ENCODE data around the gene TMEFF2. TPM values are rescaled to one million over a fixed set of nuclear protein-coding genes. Genes with fewer than 3 reads are reported as not detected.
A peak's percentile ranks its signal among the peaks of the same experiment; 100 is the strongest.

TMEFF2 gene
- total RNA-seq, result not detected in 2 replicates

DNA sequence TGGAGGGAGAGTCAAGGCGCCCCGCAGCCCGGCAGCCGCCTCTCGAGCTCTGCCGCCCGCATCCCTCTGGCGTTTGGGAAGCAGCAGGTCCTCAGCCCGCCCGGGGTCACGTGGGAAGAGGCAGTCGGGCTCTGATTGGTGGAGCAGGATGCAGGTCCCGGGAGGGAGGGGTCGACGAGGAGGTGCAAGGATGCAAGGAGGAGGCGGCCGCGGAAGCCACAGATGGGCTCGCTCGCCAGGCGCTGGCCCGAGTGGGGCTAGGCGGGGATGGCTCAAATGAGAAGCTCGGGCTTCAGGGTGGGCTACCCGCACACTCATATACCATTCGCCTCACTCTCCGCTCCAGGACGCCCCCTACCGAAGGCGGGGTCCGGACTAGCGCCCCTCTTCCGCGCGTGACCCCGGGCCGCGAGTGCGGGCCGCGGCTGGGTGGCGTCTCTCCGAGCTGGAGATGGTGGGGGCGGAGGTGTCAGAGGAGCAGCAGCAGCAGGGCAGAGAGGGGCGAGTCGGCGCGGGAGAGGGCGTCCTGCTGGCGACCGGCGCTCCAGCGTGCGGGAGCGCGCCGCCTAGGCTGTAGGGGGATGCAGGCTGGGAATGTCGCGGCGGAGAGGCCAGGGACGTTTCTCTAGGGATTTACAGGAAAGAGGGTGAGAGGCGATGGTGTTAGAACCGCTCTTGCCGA, at the start of gene TMEFF2:
Gene TMEFF2 (minus strand): TSS at position 68 of the 682 bp plus-strand sequence. CDS start 409 bp downstream, outside the sequence.
- peak in 1 of 2 donors; percentile 33 for DNase-seq (ENCODE audit: low read depth in 2 of 2)

- DNase-seq (ENCODE audit: low read depth in 2 of 2), result no peak
Observed at GRCh38 chr2:192243488-192243887, 48.8 kb upstream of the TMEFF2 start.

DNA sequence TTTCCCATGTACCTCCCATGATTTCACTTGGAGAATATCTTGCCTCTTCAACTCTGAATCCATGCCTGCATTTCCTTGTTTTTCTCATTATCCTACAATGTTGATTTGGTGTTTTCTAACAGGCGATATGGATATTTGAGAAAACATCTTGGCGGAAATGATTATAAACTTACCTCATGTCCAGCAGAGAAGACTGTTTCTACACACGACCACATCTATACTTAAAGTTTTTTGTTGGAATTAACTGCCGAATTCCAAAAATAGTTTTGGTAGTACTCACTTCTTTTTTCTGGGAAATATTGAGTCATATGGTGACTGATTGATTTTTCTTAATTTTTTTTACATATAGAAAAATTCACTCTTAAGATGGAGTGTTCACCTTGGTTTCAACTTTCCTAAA, 41.4 kb upstream of the TMEFF2 start:
- DNase-seq (ENCODE audit: low read depth in 2 of 2), result no peak

DNA sequence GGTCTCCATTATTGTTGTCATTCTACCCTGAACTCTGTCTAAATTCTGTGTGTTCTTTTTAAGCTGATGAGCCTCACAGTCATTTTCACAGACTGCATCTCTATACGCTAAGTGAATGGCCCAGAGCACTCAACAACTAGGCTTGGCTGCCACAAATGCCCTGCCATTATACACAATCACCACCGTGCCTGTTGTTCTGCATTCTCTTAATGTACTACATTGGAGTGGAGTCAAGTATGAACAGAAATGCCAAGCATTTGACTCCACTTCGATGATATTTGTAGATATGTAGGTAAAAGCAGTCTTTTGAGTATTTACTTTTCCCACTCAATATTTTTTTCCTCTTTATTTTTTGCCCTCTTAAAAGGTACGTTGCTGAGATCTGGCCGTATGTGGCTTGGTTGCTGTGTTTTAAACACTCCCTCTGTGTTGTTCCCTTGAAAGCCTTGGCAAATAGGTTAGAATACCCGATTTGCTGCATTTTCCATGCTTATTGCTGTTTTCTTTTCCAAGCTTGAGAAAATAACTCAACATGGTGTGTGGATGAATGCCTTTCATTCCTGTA, 36.2 kb upstream of the TMEFF2 start:
- no peak for DNase-seq (ENCODE audit: low read depth in 2 of 2)

DNA sequence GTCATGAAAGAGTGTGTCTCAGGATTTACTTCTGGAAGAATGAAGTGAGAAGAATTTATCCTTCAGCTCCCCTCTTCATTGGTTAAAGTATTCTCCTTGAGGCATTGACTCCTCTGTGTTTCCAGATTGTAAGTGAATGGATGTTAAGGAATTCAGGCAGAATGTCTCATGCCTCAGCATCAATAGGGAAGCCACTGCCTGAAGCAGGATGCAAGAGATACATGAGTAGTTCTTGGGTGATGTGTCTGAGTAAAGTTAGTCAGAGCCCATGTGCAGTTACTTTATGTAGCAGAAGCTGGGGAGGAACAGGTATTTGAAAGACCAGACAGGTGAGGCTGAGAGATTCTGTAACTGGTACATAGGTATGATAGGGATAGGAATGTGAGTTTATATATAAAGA, 34.0 kb upstream of the TMEFF2 start:
- DNase-seq (ENCODE audit: low read depth in 2 of 2), result no peak

DNA sequence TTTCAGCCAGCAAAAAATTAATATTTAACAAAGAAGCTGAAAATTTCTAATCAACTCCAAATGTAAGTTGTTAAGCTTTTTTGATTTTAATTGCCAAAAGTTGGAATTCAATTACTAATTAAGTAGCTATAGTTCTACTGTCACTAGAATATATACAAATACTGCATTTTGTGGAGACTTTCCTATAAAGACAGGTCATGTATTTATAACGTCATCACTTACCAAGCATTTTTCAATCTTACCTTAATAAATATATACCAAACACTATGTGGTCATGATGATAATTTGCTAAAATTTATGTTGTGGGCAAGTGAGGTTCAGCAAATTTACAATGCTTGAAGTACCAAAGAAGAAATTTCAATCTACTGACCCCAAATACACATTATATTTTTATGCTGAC, 24.2 kb upstream of the TMEFF2 start:
- no peak for DNase-seq (ENCODE audit: low read depth in 2 of 2)

DNA sequence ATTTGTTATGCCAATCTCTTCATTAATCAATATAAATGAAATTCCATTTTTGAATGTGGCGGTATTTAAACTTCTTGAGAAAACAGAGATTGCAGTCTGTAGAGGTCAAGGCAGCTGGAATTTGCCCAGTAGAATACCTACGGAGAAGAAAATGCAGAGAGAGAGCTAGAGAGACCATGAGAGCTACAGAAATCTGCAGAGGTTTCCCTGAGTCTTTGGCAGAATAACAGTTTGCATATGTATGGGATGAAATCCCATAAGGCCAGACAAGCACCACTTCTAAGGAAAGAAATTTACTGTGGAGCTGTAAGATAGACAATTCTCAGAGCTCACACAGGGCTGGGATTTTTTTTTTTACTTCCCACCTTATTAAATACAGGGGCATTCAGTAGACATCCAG, 23.6 kb upstream of the TMEFF2 start:
- DNase-seq (ENCODE audit: low read depth in 2 of 2), result no peak

DNA sequence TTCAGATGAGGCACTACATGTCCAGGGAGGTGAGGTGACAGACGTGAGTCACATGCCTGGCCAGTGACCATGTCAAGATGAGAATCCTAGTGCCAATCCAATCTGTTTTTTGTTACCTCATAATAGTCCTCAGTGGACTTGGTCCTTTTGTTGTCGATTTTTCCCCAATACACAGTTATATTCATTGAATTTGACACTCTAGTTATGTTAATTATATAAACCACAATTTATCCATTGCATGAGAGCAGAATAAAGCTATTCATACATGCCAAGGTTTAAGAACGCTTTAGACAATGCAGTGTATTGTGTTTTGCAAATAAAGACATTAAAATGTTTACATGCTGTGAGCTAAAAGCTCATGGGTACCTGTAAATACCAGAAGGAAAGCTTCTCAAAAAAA, 21.6 kb upstream of the TMEFF2 start:
- DNase-seq (ENCODE audit: low read depth in 2 of 2), result no peak

GRCh38 chr2:192215096-192215877, 20.6 kb upstream of the TMEFF2 start:
- DNase-seq (ENCODE audit: low read depth in 2 of 2), result no peak

DNA sequence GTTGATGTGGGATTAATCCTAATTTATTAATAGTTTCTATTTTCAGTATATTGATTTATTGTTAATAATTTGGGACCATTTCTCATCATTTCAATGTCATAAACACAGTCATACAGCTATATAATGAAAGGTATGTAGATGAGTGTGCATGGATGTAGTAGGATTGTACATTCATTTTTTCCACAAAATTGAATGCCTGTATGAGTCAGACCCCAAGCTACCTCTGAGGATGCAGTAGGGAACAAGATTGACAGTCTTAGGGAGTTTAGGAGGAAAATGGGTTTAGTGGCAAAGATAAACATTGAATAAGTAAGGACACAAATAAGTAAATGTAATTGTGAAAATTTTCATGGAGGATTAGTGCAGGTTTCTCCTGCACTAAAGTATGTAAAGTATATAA, 14.1 kb upstream of the TMEFF2 start:
- DNase-seq (ENCODE audit: low read depth in 2 of 2), result no peak

GRCh38 chr2:192206399-192206798, 11.7 kb upstream of the TMEFF2 start:
- DNase-seq (ENCODE audit: low read depth in 2 of 2), result no peak

DNA sequence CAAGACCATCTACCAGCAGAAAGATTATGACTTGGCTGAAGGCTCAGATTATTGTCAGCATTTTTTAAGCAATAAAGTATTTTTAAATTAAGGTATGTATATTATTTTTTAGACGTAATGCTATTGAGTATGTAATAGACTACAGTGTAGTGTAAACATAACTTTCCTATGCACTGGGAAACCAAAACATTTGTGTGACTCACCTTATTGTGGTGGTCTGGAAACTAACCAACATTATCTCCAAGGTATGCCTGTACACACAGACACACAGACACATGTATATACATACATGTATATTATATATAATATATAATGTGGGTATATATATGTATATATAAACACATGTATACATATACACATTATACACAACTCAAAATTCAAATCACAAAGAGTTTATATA, 9.1 kb upstream of the TMEFF2 start:
- DNase-seq (ENCODE audit: low read depth in 2 of 2), result no peak

DNA sequence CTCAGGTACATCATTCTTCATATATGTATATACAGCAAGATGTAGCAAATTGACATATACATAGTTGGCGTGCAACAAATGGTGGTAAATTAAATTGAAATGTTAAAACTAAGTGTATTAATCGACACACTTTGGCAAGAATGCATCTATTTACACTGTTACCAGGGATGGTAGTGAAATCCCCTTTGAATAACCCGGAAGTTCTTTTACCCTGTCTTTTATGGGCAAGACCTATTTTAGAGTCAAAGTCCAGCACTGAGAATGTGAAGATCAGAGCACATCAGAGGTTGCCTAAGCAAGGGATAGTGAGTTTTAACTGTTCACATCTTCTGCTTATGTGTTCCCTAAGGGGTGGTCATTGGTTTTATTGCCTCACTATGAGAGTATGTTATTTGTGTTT, 7.6 kb upstream of the TMEFF2 start:
- DNase-seq (ENCODE audit: low read depth in 2 of 2), result no peak

DNA sequence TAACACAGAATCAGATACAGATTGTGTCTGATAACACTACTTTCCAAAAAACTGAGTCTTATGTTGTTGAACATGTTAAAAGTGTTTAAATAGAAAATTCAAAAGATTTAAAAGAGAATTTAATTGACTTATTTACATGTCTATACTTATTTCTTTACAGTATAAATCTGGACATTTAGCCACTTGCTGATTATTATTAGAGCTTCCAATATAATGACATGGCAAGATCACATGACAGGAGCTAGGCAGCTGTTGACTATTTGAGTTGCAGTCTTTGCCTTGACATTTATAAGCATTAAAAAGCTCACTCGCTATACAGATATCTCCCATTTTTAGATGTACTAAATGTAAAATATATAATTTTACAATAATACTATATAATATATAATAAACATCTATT, 6.4 kb upstream of the TMEFF2 start:
- no peak for DNase-seq (ENCODE audit: low read depth in 2 of 2)

DNA sequence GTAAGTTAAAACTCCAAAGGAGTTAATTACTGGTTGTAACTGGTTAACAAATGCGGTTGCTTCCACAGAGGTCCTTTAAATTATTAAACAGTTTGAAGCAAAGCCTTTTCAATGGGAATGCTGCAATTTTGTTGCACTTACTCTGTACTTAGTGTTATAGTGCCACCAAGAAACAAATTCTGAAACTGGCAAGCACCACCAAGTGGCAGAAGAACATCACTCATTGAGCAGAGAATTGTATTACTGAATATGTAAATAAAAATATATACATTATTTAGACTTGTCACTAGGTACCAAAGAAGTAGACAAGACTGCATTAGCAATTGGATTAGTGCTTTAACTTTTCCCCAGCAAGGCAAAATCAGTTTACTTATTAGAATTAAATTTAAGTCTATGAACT, 2.6 kb upstream of the TMEFF2 start:
- peak in 1 of 2 donors; percentile 15 for DNase-seq (ENCODE audit: low read depth in 2 of 2)

DNA sequence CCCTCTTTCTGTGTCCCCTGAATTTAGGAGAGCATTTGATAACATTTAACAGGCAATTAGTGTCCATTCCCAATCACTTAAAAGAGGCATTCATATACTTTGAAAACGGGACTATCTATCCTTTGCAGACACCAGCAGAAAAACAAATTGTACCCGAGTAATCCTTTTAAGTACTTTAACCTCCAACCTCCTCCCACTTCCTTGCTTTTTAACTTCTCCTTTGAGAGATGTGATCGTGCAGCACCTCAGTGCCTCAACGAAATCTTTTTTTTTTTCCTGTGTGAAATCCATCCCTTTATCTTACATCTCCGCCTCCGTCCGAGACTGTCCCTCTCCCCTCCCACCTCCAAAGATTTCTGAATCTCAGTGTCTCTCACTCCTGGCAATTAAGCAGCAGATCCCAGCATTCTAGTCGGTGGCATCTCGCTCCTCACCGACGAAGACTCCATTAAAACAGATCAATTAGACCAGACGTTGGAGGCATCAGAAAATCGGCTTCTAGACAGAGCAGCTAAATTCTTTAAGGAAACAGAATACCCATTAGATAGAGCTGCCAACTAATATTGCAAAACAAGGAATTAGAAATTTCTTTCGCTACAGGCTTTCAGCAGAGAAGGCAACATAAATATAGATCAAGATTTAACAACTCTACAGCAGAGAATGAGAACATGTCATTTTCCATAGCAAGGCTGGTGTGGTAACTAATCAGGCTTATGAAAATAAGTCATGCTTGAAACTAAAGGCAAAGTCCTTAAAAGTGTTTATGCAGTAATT, 1.9 kb upstream of the TMEFF2 start:
- no peak for DNase-seq (ENCODE audit: low read depth in 2 of 2)

- peak in 1 of 2 donors; percentile 19 for DNase-seq (ENCODE audit: low read depth in 2 of 2)
Observed at GRCh38 chr2:192195548-192196418, 1.1 kb upstream of the TMEFF2 start.

- DNase-seq (ENCODE audit: low read depth in 2 of 2), result peak in 1 of 2 donors; percentile 5
Observed at GRCh38 chr2:192194265-192194865, 368 bp downstream of the TMEFF2 start.

GRCh38 chr2:192190474-192190873, 4.3 kb downstream of the TMEFF2 start:
- peak; percentile 12 to 42 for DNase-seq (ENCODE audit: low read depth in 2 of 2)

GRCh38 chr2:192186806-192187205, 7.9 kb downstream of the TMEFF2 start:
- no peak for DNase-seq (ENCODE audit: low read depth in 2 of 2)

GRCh38 chr2:192184349-192184748, 10.4 kb downstream of the TMEFF2 start:
- DNase-seq (ENCODE audit: low read depth in 2 of 2), result no peak
